GM12891 (cell line): ENCODE measurements around the gene PLA2G4F.

Experiments
- DNase-seq: peaks from one replicate; pipeline ENCODE4 v3.0.0; 2011; ENCODE audit warnings: low spot score; ENCODE audit not compliant: insufficient read length
- FAIRE-seq: peaks from 2 replicates; lab custom pipeline; 2011; peaks lifted over from hg19 to GRCh38; lab: Jason Lieb, UNC
- PAX5 ChIP-seq: IDR thresholded peaks from 2 replicates; pipeline ENCODE4 v1.6.1; 2011; ENCODE audit warnings: low read length, moderate library complexity, mild to moderate bottlenecking; ENCODE audit not compliant: insufficient read depth, severe bottlenecking
- POLR2A ChIP-seq: IDR thresholded peaks from 2 replicates; pipeline ENCODE4 v1.6.1; 2011; ENCODE audit warnings: low read depth, low read length, control low read depth
- POLR2AphosphoS5 ChIP-seq: IDR thresholded peaks from 2 replicates; pipeline ENCODE4 v1.6.1; 2011; ENCODE audit warnings: low read depth, low read length, control low read depth
- POU2F2 ChIP-seq: IDR thresholded peaks from 2 replicates; pipeline ENCODE4 v1.6.1; 2011; ENCODE audit warnings: low read depth, mild to moderate bottlenecking, control low read depth, low read length, moderate library complexity
- SPI1 ChIP-seq: IDR thresholded peaks from 2 replicates; pipeline ENCODE4 v1.6.1; 2011; ENCODE audit warnings: low read depth, low read length, control low read depth
- TAF1 ChIP-seq: IDR thresholded peaks from 2 replicates; pipeline ENCODE4 v1.6.1; 2011; ENCODE audit warnings: low read depth, low read length, control low read depth

The PLA2G4F gene

GRCh38 chr15:42133886-42134502 is 22.4 kb downstream of the PLA2G4F start:
- TF ChIP-seq POLR2A (no peak), TAF1 (no peak), PAX5 (no peak), POU2F2 (no peak), POLR2AphosphoS5 (no peak), SPI1 (no peak)
- FAIRE-seq: peak; percentile 93
- no peak for DNase-seq

GRCh38 chr15:42133356-42133755 is 23.1 kb downstream of the PLA2G4F start:
- DNase-seq (no peak), FAIRE-seq (no peak)
- TF ChIP-seq POLR2AphosphoS5 (no peak), TAF1 (no peak), PAX5 (no peak), POU2F2 (no peak), POLR2A (no peak), SPI1 (no peak)

GRCh38 chr15:42131826-42132806 is 24.3 kb downstream of the PLA2G4F start:
- no peak for FAIRE-seq
- no peak for TF ChIP-seq POLR2A
- no peak for TF ChIP-seq TAF1
- no peak for TF ChIP-seq SPI1
- no peak for TF ChIP-seq POU2F2
- no peak for TF ChIP-seq PAX5
- TF ChIP-seq POLR2AphosphoS5: no peak
- no peak for DNase-seq

- TF ChIP-seq POU2F2 (no peak), POLR2AphosphoS5 (no peak), SPI1 (no peak)
- DNase-seq (no peak), FAIRE-seq (no peak)
Observed at GRCh38 chr15:42131006-42131405, 25.4 kb downstream of the PLA2G4F start.

GRCh38 chr15:42130246-42130986 is 26.0 kb downstream of the PLA2G4F start:
- TF ChIP-seq SPI1 (no peak), POU2F2 (no peak), POLR2A (no peak), TAF1 (no peak), PAX5 (no peak), POLR2AphosphoS5 (no peak)
- DNase-seq: no peak
- no peak for FAIRE-seq

GRCh38 chr15:42129364-42129763 is 27.1 kb downstream of the PLA2G4F start:
- FAIRE-seq (no peak), DNase-seq (no peak)
- TF ChIP-seq POLR2A (no peak), TAF1 (no peak), POU2F2 (no peak), POLR2AphosphoS5 (no peak), SPI1 (no peak), PAX5 (no peak)

- DNase-seq (no peak), FAIRE-seq (no peak)
- TF ChIP-seq POU2F2: no peak
- no peak for TF ChIP-seq SPI1
- TF ChIP-seq PAX5: no peak
- TF ChIP-seq TAF1: no peak
- TF ChIP-seq POLR2AphosphoS5: no peak
- no peak for TF ChIP-seq POLR2A
Observed at GRCh38 chr15:42128476-42128875, 28.0 kb downstream of the PLA2G4F start.

GRCh38 chr15:42123546-42123945 is 32.9 kb downstream of the PLA2G4F start:
- no peak for FAIRE-seq
- DNase-seq: no peak
- TF ChIP-seq POLR2A: no peak
- TF ChIP-seq POLR2AphosphoS5: no peak
- no peak for TF ChIP-seq SPI1
- TF ChIP-seq TAF1: no peak
- no peak for TF ChIP-seq PAX5
- TF ChIP-seq POU2F2: no peak

- TF ChIP-seq SPI1 (no peak), PAX5 (no peak), TAF1 (no peak), POLR2A (no peak), POLR2AphosphoS5 (no peak), POU2F2 (no peak)
- DNase-seq: no peak
- no peak for FAIRE-seq
Observed at GRCh38 chr15:42121682-42122081, 34.8 kb downstream of the PLA2G4F start.
